Stimulated activated CD8-positive, alpha-beta memory T cell treated with anti-CD3 and anti-CD28 coated beads, Interleukin-15, amount 100 ng/mL, for 24 hours (primary cell): Measurements from ENCODE around the gene WWOX.

Source experiments
- DNase-seq: peaks from one replicate; pipeline ENCODE4 v3.0.0-alpha.2; 2020; ENCODE audit warnings: low read depth

Gene WWOX

GRCh38 chr16:78535098-78535497 lies 435.6 kb downstream of the WWOX start:
- no peak for DNase-seq

- DNase-seq, result no peak
Observed at GRCh38 chr16:78537511-78537910, 438.1 kb downstream of the WWOX start.

- no peak for DNase-seq
Observed at GRCh38 chr16:78538292-78538691, 438.8 kb downstream of the WWOX start.

- DNase-seq, result no peak
Observed at GRCh38 chr16:78538919-78539318, 439.5 kb downstream of the WWOX start.

- no peak for DNase-seq
Observed at GRCh38 chr16:78542419-78542818, 443.0 kb downstream of the WWOX start.

- DNase-seq, result no peak
Observed at GRCh38 chr16:78543023-78543422, 443.6 kb downstream of the WWOX start.

GRCh38 chr16:78549366-78549765 lies 449.9 kb downstream of the WWOX start:
- DNase-seq, result no peak

GRCh38 chr16:78551487-78552085 lies 452.1 kb downstream of the WWOX start:
- DNase-seq, result no peak

- DNase-seq, result no peak
Observed at GRCh38 chr16:78552106-78552675, 452.7 kb downstream of the WWOX start.

GRCh38 chr16:78552716-78553115 lies 453.3 kb downstream of the WWOX start:
- DNase-seq, result no peak

- no peak for DNase-seq
Observed at GRCh38 chr16:78553268-78554039, 454.0 kb downstream of the WWOX start.

- DNase-seq, result no peak
Observed at GRCh38 chr16:78556421-78556820, 457.0 kb downstream of the WWOX start.

- DNase-seq, result no peak
Observed at GRCh38 chr16:78560997-78561396, 461.5 kb downstream of the WWOX start.

- DNase-seq, result no peak
Observed at GRCh38 chr16:78562111-78562510, 462.7 kb downstream of the WWOX start.

- no peak for DNase-seq
Observed at GRCh38 chr16:78562650-78563049, 463.2 kb downstream of the WWOX start.

GRCh38 chr16:78563905-78564304 lies 464.5 kb downstream of the WWOX start:
- DNase-seq, result no peak

- no peak for DNase-seq
Observed at GRCh38 chr16:78566397-78567073, 467.1 kb downstream of the WWOX start.

- no peak for DNase-seq
Observed at GRCh38 chr16:78570399-78571141, 471.1 kb downstream of the WWOX start.

- DNase-seq, result no peak
Observed at GRCh38 chr16:78571434-78571833, 472.0 kb downstream of the WWOX start.

GRCh38 chr16:78571898-78572358 lies 472.5 kb downstream of the WWOX start:
- no peak for DNase-seq

- no peak for DNase-seq
Observed at GRCh38 chr16:78574571-78574970, 475.1 kb downstream of the WWOX start.

GRCh38 chr16:78576941-78577340 lies 477.5 kb downstream of the WWOX start:
- no peak for DNase-seq
